Spleen (tissue), 11 donors: ENCODE results near the gene PFN1. TPM values are rescaled to one million over a fixed set of nuclear protein-coding genes. Genes with fewer than 3 reads are reported as not detected.

Experiments
- DNase-seq: peaks from one replicate; pipeline ENCODE4 v3.0.0-alpha.2; 2020
- H3K27ac ChIP-seq, 8 donors: fragments of 200-600 bp; sonication (generic) in 7 of 8; 1 replicate in 4 of 8; 2 replicates in 4 of 8; pipeline versions ENCODE4 v1.5.0 to v1.8.0; 2016 to 2021; ENCODE audit warnings: inconsistent platforms in 4 of 8, mild to moderate bottlenecking in 4 of 8, moderate library complexity in 1 of 8
- H3K27me3 ChIP-seq, 7 donors: fragments of 200-600 bp; sonication (generic) in 6 of 7; replicated peaks in 1 of 7; 1 replicate in 4 of 7; 2 replicates in 3 of 7; pipeline versions ENCODE4 v1.5.0 to v1.8.0; 2016 to 2021; ENCODE audit warnings: inconsistent platforms in 3 of 7, mild to moderate bottlenecking in 1 of 7
- H3K36me3 ChIP-seq, 6 donors: fragments of 200-600 bp; sonication (generic) in 5 of 6; 1 replicate in 4 of 6; 2 replicates in 2 of 6; pipeline versions ENCODE4 v1.5.0 to v1.8.0; 2016 to 2021; ENCODE audit warnings: inconsistent platforms in 2 of 6
- H3K4me1 ChIP-seq, 6 donors: fragments of 200-600 bp; sonication (generic) in 5 of 6; 1 replicate in 3 of 6; 2 replicates in 3 of 6; pipeline versions ENCODE4 v1.5.0 to v1.8.0; 2016 to 2021; ENCODE audit warnings: inconsistent platforms in 3 of 6
- H3K4me3 ChIP-seq, 8 donors: fragments of 200-600 bp; sonication (generic) in 7 of 8; 1 replicate in 4 of 8; 2 replicates in 4 of 8; pipeline versions ENCODE4 v1.5.0 to v1.8.0; 2016 to 2021; ENCODE audit warnings: inconsistent platforms in 4 of 8, mild to moderate bottlenecking in 4 of 8, moderate library complexity in 2 of 8
- H3K9me3 ChIP-seq, 8 donors: fragments of 200-600 bp; sonication (generic) in 7 of 8; 1 replicate in 4 of 8; 2 replicates in 4 of 8; pipeline versions ENCODE4 v1.5.0 to v1.8.0; 2016 to 2021; ENCODE audit warnings: inconsistent platforms in 4 of 8
- POLR2A ChIP-seq, 3 donors: fragments of 450-650 bp; IDR thresholded peaks; one replicate each; pipeline ENCODE4 v1.5.1; 2017; ENCODE audit warnings: antibody characterized with exemption in 3 of 3, mild to moderate bottlenecking in 1 of 3
- POLR2AphosphoS5 ChIP-seq, 3 donors: sonication (generic); formaldehyde crosslinking; IDR thresholded peaks; one replicate each; pipeline ENCODE4 v1.5.1; 2017; ENCODE audit warnings: antibody characterized with exemption in 3 of 3
- WGBS, 5 donors: extraction: QIAGEN DNeasy Blood & Tissue Kit in 3 of 5; methylation state at CpG; one replicate each; pipeline versions ENCODE4 v1.1.5 to v1.1.7; 2013 to 2018; 5-methylcytosine and 5-hydroxymethylcytosine counted together
- intact Hi-C: fragments of 100-400 bp; cut with DNase I; formaldehyde crosslinking; loops from one replicate; pipeline ENCODE4 v1.15.0; 2023; ENCODE audit warnings: low total_unique reads
- microRNA-seq, 3 donors: library from miRNA; unstranded; fragments of <30 nt; microRNA quantifications; one replicate each; pipeline versions ENCODE4 to v1.1.0, GENCODE V29; 2019 to 2020
- polyA plus RNA-seq, 3 donors: library from polyadenylated mRNA; stranded (reverse); fragments of 200-250 nt; gene quantifications; one replicate each; pipeline ENCODE4 v1.2.1, GENCODE V29; 2013
- small RNA-seq, 4 donors: library from RNA; depleted of rRNA; stranded (forward); fragments of <200 nt; gene quantifications; one replicate each; pipeline ENCODE3, GENCODE V24; 2016
- total RNA-seq, 7 donors: library from RNA; depleted of rRNA in 3 of 7; stranded (reverse); fragments of >200 nt in 3 of 7; fragmentation: NEBNext Ultra II Directional in 4 of 7; extraction: Animal tissue kit (Norgen Biotek cat#: 25700) in 4 of 7; gene quantifications; one replicate each; pipeline versions ENCODE4 v1.1.0 to v1.2.1, GENCODE V29; 2016 to 2021
- TF ChIP-seq, protein P1 (sequence below), 11 experiments: fragments of 200-600 bp in 7 of 11; fragments of 450-650 bp in 4 of 11; sonication (generic) in 4 of 11; IDR thresholded peaks in 8 of 11; conservative IDR thresholded peaks in 3 of 11; 1 replicate in 7 of 11; 2 replicates in 4 of 11; pipeline versions ENCODE4 v1.4.0 to v1.8.0; 2016 to 2021; ENCODE audit warnings: antibody characterized with exemption in 11 of 11, inconsistent platforms in 4 of 11, mild to moderate bottlenecking in 1 of 11
- donor health status: healthy with polysubstance abuse.
- donor health status: DM: no; HTN: no; CAD: no; lungs with moderate emphysema.
- donor health status: DM: no; HTN: no; CAD: no.
- donor health status: Bipolar disorder and iron deficiency.
- donor health status: healthy.
- donor health status: DM: no; HTN: no; CAD: no.
- donor health status: DM: yes; HTN: yes; CAD: no.

PFN1 gene
- total and polyA plus RNA-seq, 10 donors: 605 to 1,090 (median 843) TPM

DNA sequence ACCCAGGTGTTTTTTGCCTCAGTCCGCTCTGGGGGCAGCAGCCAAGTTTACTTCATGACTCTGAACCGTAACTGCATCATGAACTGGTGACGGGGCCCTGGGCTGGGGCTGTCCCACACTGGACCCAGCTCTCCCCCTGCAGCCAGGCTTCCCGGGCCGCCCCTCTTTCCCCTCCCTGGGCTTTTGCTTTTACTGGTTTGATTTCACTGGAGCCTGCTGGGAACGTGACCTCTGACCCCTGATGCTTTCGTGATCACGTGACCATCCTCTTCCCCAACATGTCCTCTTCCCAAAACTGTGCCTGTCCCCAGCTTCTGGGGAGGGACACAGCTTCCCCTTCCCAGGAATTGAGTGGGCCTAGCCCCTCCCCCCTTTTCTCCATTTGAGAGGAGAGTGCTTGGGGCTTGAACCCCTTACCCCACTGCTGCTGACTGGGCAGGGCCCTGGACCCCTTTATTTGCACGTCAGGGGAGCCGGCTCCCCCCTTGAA lies 51.1 kb downstream of the PFN1 start:
- H3K9me3 ChIP-seq: no peaks in the 10 kb centered on the region
- H3K4me3 ChIP-seq: no peak overlapping the region
- H3K27ac ChIP-seq: no peak overlapping the region
- H3K27me3 ChIP-seq: peaks cover 0 to 36% (median 0%) of the 10 kb centered on the region in 7 donors
- intact Hi-C loops: no loop called here
- H3K36me3 ChIP-seq: peaks cover 0 to 56% (median 49%) of the 10 kb centered on the region in 6 donors
- DNase-seq: no peak
- TF ChIP-seq POLR2A (IDR thresholded peaks at IDR 0.05) (no peak), POLR2AphosphoS5 (IDR thresholded peaks at IDR 0.05) (no peak)
- TF ChIP-seq, protein P1, sequence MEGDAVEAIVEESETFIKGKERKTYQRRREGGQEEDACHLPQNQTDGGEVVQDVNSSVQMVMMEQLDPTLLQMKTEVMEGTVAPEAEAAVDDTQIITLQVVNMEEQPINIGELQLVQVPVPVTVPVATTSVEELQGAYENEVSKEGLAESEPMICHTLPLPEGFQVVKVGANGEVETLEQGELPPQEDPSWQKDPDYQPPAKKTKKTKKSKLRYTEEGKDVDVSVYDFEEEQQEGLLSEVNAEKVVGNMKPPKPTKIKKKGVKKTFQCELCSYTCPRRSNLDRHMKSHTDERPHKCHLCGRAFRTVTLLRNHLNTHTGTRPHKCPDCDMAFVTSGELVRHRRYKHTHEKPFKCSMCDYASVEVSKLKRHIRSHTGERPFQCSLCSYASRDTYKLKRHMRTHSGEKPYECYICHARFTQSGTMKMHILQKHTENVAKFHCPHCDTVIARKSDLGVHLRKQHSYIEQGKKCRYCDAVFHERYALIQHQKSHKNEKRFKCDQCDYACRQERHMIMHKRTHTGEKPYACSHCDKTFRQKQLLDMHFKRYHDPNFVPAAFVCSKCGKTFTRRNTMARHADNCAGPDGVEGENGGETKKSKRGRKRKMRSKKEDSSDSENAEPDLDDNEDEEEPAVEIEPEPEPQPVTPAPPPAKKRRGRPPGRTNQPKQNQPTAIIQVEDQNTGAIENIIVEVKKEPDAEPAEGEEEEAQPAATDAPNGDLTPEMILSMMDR (IDR thresholded peaks at IDR 0.05 in 8 of 11, conservative IDR thresholded peaks at IDR 0.05 in 3 of 11): no peak
- 86 to 94% (median 88%) methylated on average over 10 of the region's 10 CpGs for WGBS, 5 donors
- H3K4me1 ChIP-seq: peaks cover 23 to 43% (median 36%) of the 10 kb centered on the region in 6 donors

DNA sequence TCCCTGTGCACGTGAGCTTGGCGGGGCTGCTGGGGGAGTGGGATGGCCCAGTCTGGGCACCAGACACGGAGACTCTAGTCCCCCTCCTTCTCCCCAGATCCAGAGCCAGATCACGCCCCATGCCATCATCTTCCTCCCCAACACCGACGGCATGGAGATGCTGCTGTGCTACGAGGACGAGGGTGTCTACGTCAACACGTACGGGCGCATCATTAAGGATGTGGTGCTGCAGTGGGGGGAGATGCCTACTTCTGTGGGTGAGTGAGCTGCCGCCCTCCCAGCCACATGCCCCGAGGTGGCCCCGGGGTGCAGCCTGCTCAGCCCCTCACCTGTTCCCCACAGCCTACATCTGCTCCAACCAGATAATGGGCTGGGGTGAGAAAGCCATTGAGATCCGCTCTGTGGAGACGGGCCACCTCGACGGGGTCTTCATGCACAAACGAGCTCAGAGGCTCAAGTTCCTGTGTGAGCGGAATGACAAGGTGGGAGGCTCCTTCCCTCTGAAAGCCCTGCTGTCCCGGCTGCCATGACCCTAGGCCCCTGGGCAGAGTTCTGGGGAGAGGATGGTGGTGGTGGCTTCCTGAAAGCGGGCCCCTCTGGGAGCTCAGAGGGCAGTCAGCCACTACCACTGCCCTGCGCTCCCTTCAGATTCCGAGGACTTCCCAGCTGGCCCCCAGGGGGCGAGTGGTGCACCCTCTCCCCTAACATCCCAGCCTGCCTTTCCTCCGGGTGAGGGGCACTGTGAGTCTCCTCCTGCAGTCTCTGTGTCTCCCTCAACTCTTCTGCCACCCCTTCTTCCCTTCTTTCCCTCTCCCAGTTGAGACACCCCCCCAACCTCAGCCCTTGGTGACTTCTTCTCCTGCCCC lies 51.8 kb downstream of the PFN1 start:
- peaks cover 0 to 32% (median 0%) of the 10 kb centered on the region in 7 donors for H3K27me3 ChIP-seq
- WGBS, 5 donors: 85 to 95% (median 93%) methylated on average over 24 to 27 of the region's 27 CpGs
- intact Hi-C loops: no loop called here
- no peaks in the 10 kb centered on the region for H3K9me3 ChIP-seq
- DNase-seq: no peak
- H3K4me1 ChIP-seq: peaks cover 20 to 36% (median 31%) of the 10 kb centered on the region in 6 donors
- H3K27ac ChIP-seq: no peak overlapping the region
- no peak overlapping the region for H3K4me3 ChIP-seq
- H3K36me3 ChIP-seq: peaks cover 0 to 63% (median 56%) of the 10 kb centered on the region in 6 donors
- TF ChIP-seq, protein P1 (IDR thresholded peaks at IDR 0.05 in 8 of 11, conservative IDR thresholded peaks at IDR 0.05 in 3 of 11): no peak
- TF ChIP-seq POLR2AphosphoS5 (IDR thresholded peaks at IDR 0.05) (no peak), POLR2A (IDR thresholded peaks at IDR 0.05) (no peak)

DNA sequence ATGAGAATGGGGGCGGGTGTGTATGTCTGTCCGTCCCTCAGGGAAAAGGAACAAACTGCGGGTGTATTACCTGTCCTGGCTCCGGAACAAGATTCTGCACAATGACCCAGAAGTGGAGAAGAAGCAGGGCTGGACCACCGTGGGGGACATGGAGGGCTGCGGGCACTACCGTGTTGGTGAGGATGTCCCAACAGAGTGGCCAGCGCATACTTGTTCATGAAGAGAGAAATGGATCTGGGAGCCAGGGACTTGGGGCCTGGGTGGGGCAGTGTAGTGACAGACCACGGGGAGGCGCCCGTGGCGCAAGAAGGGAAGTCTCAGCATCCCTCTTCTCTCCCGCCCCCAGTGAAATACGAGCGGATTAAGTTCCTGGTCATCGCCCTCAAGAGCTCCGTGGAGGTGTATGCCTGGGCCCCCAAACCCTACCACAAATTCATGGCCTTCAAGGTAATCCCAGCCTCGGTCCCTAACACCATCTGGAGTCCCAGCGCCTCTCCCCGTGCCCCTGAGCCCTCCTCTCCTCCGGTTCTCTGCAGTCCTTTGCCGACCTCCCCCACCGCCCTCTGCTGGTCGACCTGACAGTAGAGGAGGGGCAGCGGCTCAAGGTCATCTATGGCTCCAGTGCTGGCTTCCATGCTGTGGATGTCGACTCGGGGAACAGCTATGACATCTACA lies 52.5 kb downstream of the PFN1 start:
- peak in 2 of 3 donors; percentile 20 to 41 for TF ChIP-seq POLR2AphosphoS5 (IDR thresholded peaks at IDR 0.05)
- TF ChIP-seq, protein P1 (IDR thresholded peaks at IDR 0.05 in 8 of 11, conservative IDR thresholded peaks at IDR 0.05 in 3 of 11): no peak
- Histone ChIP-seq H3K4me1 (peaks cover 18 to 28% (median 27%) of the 10 kb centered on the region in 6 donors), H3K27me3 (peaks cover 0 to 24% (median 0%) of the 10 kb centered on the region in 7 donors), H3K36me3 (peaks cover 3 to 70% (median 63%) of the 10 kb centered on the region in 6 donors), H3K27ac (no peak overlapping the region), H3K4me3 (no peak overlapping the region), H3K9me3 (no peaks in the 10 kb centered on the region)
- DNase-seq: no peak
- intact Hi-C loops: no loop called here
- WGBS, 5 donors: 75 to 86% (median 84%) methylated on average over 25 to 27 of the region's 27 CpGs

Small RNAs within 50 kb of the gene (microRNA-seq; reads per million reads assigned to microRNA genes)
- gene MIR6864 (0 to 0.35 (median 0.28) reads per million in 3 donors), gene MIR6865 (0.28 to 1.1 (median 1.1) reads per million in 3 donors)

Small RNAs within 50 kb of the gene (small RNA-seq; reads per million reads assigned to genes)
- 0 to 0.08 (median 0) reads per million in 4 donors for gene MIR6864
- gene MIR6865: 0 to 0.14 (median 0.03) reads per million in 4 donors

Other genes with a start within 250 kb of the PFN1 start
- gene PELP1, start 244.4 kb downstream of the PFN1 start, total RNA-seq: 10 to 100 TPM; 21.7 to 67.6 (median 43.9) TPM
- 10 to 100 TPM; 15.7 to 34.9 (median 25.8) TPM for gene PELP1, start 244.4 kb downstream of the PFN1 start, polyA plus RNA-seq
- gene ARRB2, start 237.9 kb downstream of the PFN1 start, total RNA-seq: 100 to 1,000 TPM; 117 to 416 (median 226) TPM
- gene ARRB2, start 237.9 kb downstream of the PFN1 start, polyA plus RNA-seq: 100 to 1,000 TPM in 2 of 3 donors, 10 to 100 TPM in 1; 61.4 to 127 (median 120) TPM
- 10 to 100 TPM; 17.1 to 42.7 (median 22.3) TPM for gene MED11, start 217.1 kb downstream of the PFN1 start, total RNA-seq
- gene MED11, start 217.1 kb downstream of the PFN1 start, polyA plus RNA-seq: 10 to 100 TPM; 42.9 to 47.1 (median 43.8) TPM
- gene ZMYND15, start 208.7 kb downstream of the PFN1 start, total RNA-seq: 10 to 100 TPM in 1 of 7 donors, 1 to 10 TPM in 6; 3.8 to 11.5 (median 5.2) TPM
- gene ZMYND15, start 208.7 kb downstream of the PFN1 start, polyA plus RNA-seq: 1 to 10 TPM; 1.8 to 3.1 (median 2.2) TPM
- 100 to 1,000 TPM in 1 of 7 donors, 10 to 100 TPM in 6; 45.5 to 104 (median 70.5) TPM for gene CXCL16, start 208.6 kb downstream of the PFN1 start, total RNA-seq
- gene CXCL16, start 208.6 kb downstream of the PFN1 start, polyA plus RNA-seq: 10 to 100 TPM; 11.5 to 29.0 (median 17.2) TPM
- gene TM4SF5, start 176.6 kb downstream of the PFN1 start, total RNA-seq: not detected
- not detected for gene TM4SF5, start 176.6 kb downstream of the PFN1 start, polyA plus RNA-seq
- gene VMO1, start 162.2 kb downstream of the PFN1 start, total RNA-seq: 10 to 100 TPM in 5 of 7 donors, 1 to 10 TPM in 2; 5.8 to 74.3 (median 16.5) TPM
- gene VMO1, start 162.2 kb downstream of the PFN1 start, polyA plus RNA-seq: 10 to 100 TPM in 1 of 3 donors, 1 to 10 TPM in 2; 5.0 to 10.9 (median 8.4) TPM
- not detected for gene GLTPD2, start 159.6 kb downstream of the PFN1 start, total RNA-seq
- gene GLTPD2, start 159.6 kb downstream of the PFN1 start, polyA plus RNA-seq: under 1 TPM in 1 of 3 donors, not detected in 2; 0.06 TPM
- gene PSMB6, start 152.4 kb downstream of the PFN1 start, total RNA-seq: 100 to 1,000 TPM in 1 of 7 donors, 10 to 100 TPM in 6; 72.9 to 143 (median 84.0) TPM
- 100 to 1,000 TPM; 106 to 161 (median 124) TPM for gene PSMB6, start 152.4 kb downstream of the PFN1 start, polyA plus RNA-seq
- gene PLD2, start 141.4 kb downstream of the PFN1 start, total RNA-seq: 10 to 100 TPM; 19.5 to 42.0 (median 37.4) TPM
- 10 to 100 TPM in 2 of 3 donors, 1 to 10 TPM in 1; 6.0 to 14.1 (median 13.6) TPM for gene PLD2, start 141.4 kb downstream of the PFN1 start, polyA plus RNA-seq
- 100 to 1,000 TPM in 3 of 7 donors, 10 to 100 TPM in 4; 59.9 to 129 (median 92.2) TPM for gene MINK1, start 115.2 kb downstream of the PFN1 start, total RNA-seq
- gene MINK1, start 115.2 kb downstream of the PFN1 start, polyA plus RNA-seq: 10 to 100 TPM; 15.9 to 52.4 (median 28.4) TPM
- gene C17orf107, start 49.0 kb downstream of the PFN1 start, total RNA-seq: 1 to 10 TPM; 1.6 to 4.1 (median 2.6) TPM
- gene C17orf107, start 49.0 kb downstream of the PFN1 start, polyA plus RNA-seq: under 1 TPM; 0.15 to 0.70 (median 0.26) TPM
- 1 to 10 TPM in 4 of 7 donors, under 1 TPM in 3; 0.33 to 3.0 (median 1.9) TPM for gene CHRNE, start 45.4 kb downstream of the PFN1 start, total RNA-seq
- gene CHRNE, start 45.4 kb downstream of the PFN1 start, polyA plus RNA-seq: 1 to 10 TPM; 1.2 to 1.4 (median 1.3) TPM
- 1 to 10 TPM; 1.8 to 6.1 (median 3.0) TPM for gene GP1BA, start 16.3 kb downstream of the PFN1 start, total RNA-seq
- gene GP1BA, start 16.3 kb downstream of the PFN1 start, polyA plus RNA-seq: 1 to 10 TPM; 2.0 to 2.9 (median 2.8) TPM
- 10 to 100 TPM; 37.2 to 61.0 (median 42.9) TPM for gene SLC25A11, start 8.5 kb downstream of the PFN1 start, total RNA-seq
- 10 to 100 TPM; 22.1 to 52.6 (median 32.3) TPM for gene SLC25A11, start 8.5 kb downstream of the PFN1 start, polyA plus RNA-seq
- gene RNF167, start 8.3 kb downstream of the PFN1 start, total RNA-seq: 100 to 1,000 TPM in 1 of 7 donors, 10 to 100 TPM in 6; 57.6 to 109 (median 78.6) TPM
- 100 to 1,000 TPM in 2 of 3 donors, 10 to 100 TPM in 1; 96.4 to 146 (median 129) TPM for gene RNF167, start 8.3 kb downstream of the PFN1 start, polyA plus RNA-seq
- 10 to 100 TPM in 2 of 7 donors, 1 to 10 TPM in 5; 3.1 to 16.0 (median 8.8) TPM for gene ENO3, start 2.6 kb upstream of the PFN1 start, total RNA-seq
- gene ENO3, start 2.6 kb upstream of the PFN1 start, polyA plus RNA-seq: 10 to 100 TPM; 13.8 to 23.4 (median 15.4) TPM
- gene SPAG7, start 19.3 kb upstream of the PFN1 start, total RNA-seq: 10 to 100 TPM; 34.8 to 62.3 (median 47.8) TPM
- 10 to 100 TPM; 73.6 to 89.1 (median 87.9) TPM for gene SPAG7, start 19.3 kb upstream of the PFN1 start, polyA plus RNA-seq
- 10 to 100 TPM; 36.6 to 78.0 (median 51.0) TPM for gene CAMTA2, start 39.1 kb upstream of the PFN1 start, total RNA-seq
- gene CAMTA2, start 39.1 kb upstream of the PFN1 start, polyA plus RNA-seq: 10 to 100 TPM; 21.3 to 79.8 (median 45.2) TPM
- 1 to 10 TPM; 1.1 to 2.1 (median 1.6) TPM for gene INCA1, start 49.0 kb upstream of the PFN1 start, total RNA-seq
- 1 to 10 TPM; 2.4 to 5.8 (median 3.2) TPM for gene INCA1, start 49.0 kb upstream of the PFN1 start, polyA plus RNA-seq
- 100 to 1,000 TPM in 2 of 7 donors, 10 to 100 TPM in 5; 47.5 to 141 (median 79.7) TPM for gene KIF1C, start 49.4 kb upstream of the PFN1 start, total RNA-seq
- gene KIF1C, start 49.4 kb upstream of the PFN1 start, polyA plus RNA-seq: 10 to 100 TPM; 11.9 to 41.4 (median 12.0) TPM
- gene SLC52A1, start 86.9 kb upstream of the PFN1 start, total RNA-seq: 1 to 10 TPM in 1 of 7 donors, under 1 TPM in 6; 0.34 to 2.0 (median 0.72) TPM
- gene SLC52A1, start 86.9 kb upstream of the PFN1 start, polyA plus RNA-seq: under 1 TPM; 0.06 to 0.19 (median 0.11) TPM
- 10 to 100 TPM in 2 of 7 donors, 1 to 10 TPM in 5; 6.4 to 10.4 (median 9.0) TPM for gene ZFP3, start 129.9 kb upstream of the PFN1 start, total RNA-seq
- 1 to 10 TPM; 2.8 to 3.6 (median 3.2) TPM for gene ZFP3, start 129.9 kb upstream of the PFN1 start, polyA plus RNA-seq
- gene ZNF232, start 163.3 kb upstream of the PFN1 start, total RNA-seq: 10 to 100 TPM in 4 of 7 donors, 1 to 10 TPM in 3; 5.6 to 11.4 (median 10.6) TPM
- gene ZNF232, start 163.3 kb upstream of the PFN1 start, polyA plus RNA-seq: 10 to 100 TPM in 1 of 3 donors, 1 to 10 TPM in 2; 8.1 to 10.3 (median 9.0) TPM
- gene USP6, start 167.5 kb upstream of the PFN1 start, total RNA-seq: under 1 TPM in 6 of 7 donors, not detected in 1; 0.09 to 0.37 (median 0.24) TPM
- under 1 TPM; 0.03 to 0.09 (median 0.08) TPM for gene USP6, start 167.5 kb upstream of the PFN1 start, polyA plus RNA-seq
- gene ZNF594, start 243.3 kb upstream of the PFN1 start, total RNA-seq: 10 to 100 TPM; 11.3 to 28.4 (median 15.6) TPM
- gene ZNF594, start 243.3 kb upstream of the PFN1 start, polyA plus RNA-seq: 1 to 10 TPM; 2.4 to 3.1 (median 2.5) TPM